ENCODE measurements around the gene SORL1-AS1.

SORL1-AS1 gene

GRCh38 chr11:121464352-121464946 lies 11.7 kb upstream of the SORL1-AS1 start:
- Histone ChIP-seq H3K4me2 (ENCODE audit: control insufficient read depth, insufficient read depth) (peak overlapping the region; percentile 50), H4K20me1 (ENCODE audit: control insufficient read depth, insufficient read depth) (no peaks in the 10 kb centered on the region), H2AFZ (ENCODE audit: control insufficient read depth, low read depth, low read length) (no peak overlapping the region), H3K9me3 (replicated peaks; ENCODE audit: control insufficient read depth, insufficient read depth, low read length) (no peaks in the 10 kb centered on the region), H3K27ac (ENCODE audit: control insufficient read depth, insufficient read depth) (peak overlapping the region; percentile 83), H3K27me3 (replicated peaks in 1 of 2; ENCODE audit: control insufficient read depth in 2 of 2, insufficient read depth in 2 of 2, low read length in 1 of 2) (no peaks in the 10 kb centered on the region), H3K4me1 (ENCODE audit: control insufficient read depth, insufficient read depth, low read length) (peaks cover 91% of the 10 kb centered on the region), H3K79me2 (ENCODE audit: control insufficient read depth, insufficient read depth, low read length) (peaks cover 94% of the 10 kb centered on the region), H3K4me3 (peak overlapping the region; percentile 57; the same call in 1 of the 2 replicates), H3K36me3 (ENCODE audit: control insufficient read depth in 2 of 2, insufficient read depth in 2 of 2, low read length in 1 of 2) (peaks cover 3 to 8% of the 10 kb centered on the region in 2 experiments; a peak in 3 of 4 replicates), H3K9ac (ENCODE audit: control insufficient read depth, insufficient read depth, low read length) (peak overlapping the region; percentile 72)
- intact Hi-C loops (cut with micrococcal nuclease; ENCODE audit: unreplicated experiment), result loop anchor here (1.0 to 5.0 kb wide), 3 partner anchors 10 to 227 kb away; no protein-coding TSS in a partner anchor
- ChIA-PET POLR2A (interaction anchor here (0.9 to 7.9 kb wide), 11 partner anchors 8 to 138 kb away, joined by 3 to 86 read pairs (median 6); partner anchors contain the start of genes SORL1 and SORL1-AS1), SMC1A (ENCODE audit: uncharacterized antibody, unreplicated experiment) (interaction anchor here (0.7 to 15.0 kb wide), 21 partner anchors 8 to 144 kb away, joined by 3 to 266 read pairs (median 4); partner anchors contain the start of genes SORL1 and SORL1-AS1), RAD21 (ENCODE audit: unreplicated experiment) (interaction anchor here (0.6 to 10.9 kb wide), 12 partner anchors 9 to 133 kb away, joined by 3 to 232 read pairs (median 28); partner anchors contain the start of genes SORL1 and SORL1-AS1), CTCF (interaction anchor here (0.6 to 3.9 kb wide), 9 partner anchors 8 to 143 kb away, joined by 3 to 18 read pairs (median 4); partner anchors contain the start of genes SORL1 and SORL1-AS1)
- ATAC-seq (peak; percentile 64), DNase-seq (ENCODE audit: low read depth, low spot score) (no peak), FAIRE-seq (no peak)
- in situ Hi-C loops (cut with MboI), result loop anchor here (25.0 kb wide), 1 partner anchor 1598 kb away; the partner anchor contains the start of gene HSPA8
- 2% methylated on average over 11 of the region's 11 CpGs for WGBS (ENCODE audit: insufficient coverage, insufficient replicate concordance, low lambda C conversion rate, missing lambda C conversion rate)
- BruUV-seq (replicated peaks), result no TSS peak
- 0 out of 2 replicates have a peak, but pooled peaks have one; percentile 14 for TF ChIP-seq NFYB (IDR thresholded peaks at IDR 0.05; ENCODE audit: insufficient read depth, low read depth, low read length)
- TF ChIP-seq BHLHE40 (IDR thresholded peaks at IDR 0.05; ENCODE audit: borderline replicate concordance in 1 of 2, low read depth in 2 of 2, low read length in 1 of 2), result peak in 1 of 2 experiments; percentile 52; a peak in 3 of 4 replicates
- peak; percentile 58; the same call in 1 of the 2 replicates for TF ChIP-seq ATF7 (IDR thresholded peaks at IDR 0.05; ENCODE audit: low read depth)
- no peak for TF ChIP-seq NFYA (IDR thresholded peaks at IDR 0.05; ENCODE audit: borderline replicate concordance, low read depth, low read length)
- TF ChIP-seq MEF2B (IDR thresholded peaks at IDR 0.05; ENCODE audit: partially characterized antibody, poor library complexity, severe bottlenecking), result peak; percentile 18
- TF ChIP-seq HDAC2 (IDR thresholded peaks at IDR 0.05), result no peak
- TF ChIP-seq SKIL (IDR thresholded peaks at IDR 0.05; ENCODE audit: low read depth, poor library complexity, severe bottlenecking), result peak; percentile 15
- no peak for TF ChIP-seq ZNF217 (IDR thresholded peaks at IDR 0.05)
- no peak for TF ChIP-seq MTA2 (IDR thresholded peaks at IDR 0.05; ENCODE audit: low read depth)
- TF ChIP-seq HDAC6 (IDR thresholded peaks at IDR 0.05; ENCODE audit: unreplicated experiment), result no peak
- peak; percentile 83 for TF ChIP-seq RUNX3 (IDR thresholded peaks at IDR 0.05; ENCODE audit: low read length)
- no peak for TF ChIP-seq BMI1 (IDR thresholded peaks at IDR 0.05; ENCODE audit: borderline replicate concordance)
- TF ChIP-seq DPF2 (IDR thresholded peaks at IDR 0.05), result peak; percentile 84; the same call in 1 of the 2 replicates
- no peak for TF ChIP-seq FOXK2 (IDR thresholded peaks at IDR 0.05)
- peak; percentile 63; the same call in 1 of the 2 replicates for TF ChIP-seq JUND (IDR thresholded peaks at IDR 0.05; ENCODE audit: low read depth, low read length)
- TF ChIP-seq CHD4 (IDR thresholded peaks at IDR 0.05), result 0 out of 2 replicates have a peak, but pooled peaks have one; percentile 49
- TF ChIP-seq IKZF1 (conservative IDR thresholded peaks at IDR 0.05), result peak; percentile 77
- peak; percentile 86 for TF ChIP-seq PBX3 (IDR thresholded peaks at IDR 0.05; ENCODE audit: insufficient replicate concordance, low read depth, low read length)
- peak; percentile 86 for TF ChIP-seq PKNOX1 (IDR thresholded peaks at IDR 0.05)
- TF ChIP-seq PAX5 (IDR thresholded peaks at IDR 0.05; ENCODE audit: borderline replicate concordance, low read depth, low read length), result no peak
